CD14-positive monocyte (primary cell): ENCODE results near the gene RBBP6. TPM values are rescaled to one million over a fixed set of nuclear protein-coding genes. Genes with fewer than 3 reads are reported as not detected.

Experiments
- DNase-seq, 3 donors: peaks; one replicate each; pipeline ENCODE4 v3.0.0-alpha.2; 2011 to 2022
- H2AFZ ChIP-seq: 2 replicates; pipeline ENCODE4 v1.6.0; 2012; ENCODE audit warnings: mild to moderate bottlenecking, low read depth, low read length, inconsistent platforms; ENCODE audit not compliant: insufficient read depth, poor library complexity, severe bottlenecking
- H3K27ac ChIP-seq, 2 donors: 1 replicate in 1 of 2; 2 replicates in 1 of 2; pipeline ENCODE4 v1.5.1; 2012 to 2013; ENCODE audit warnings: low read length in 2 of 2, control low read depth in 1 of 2, inconsistent platforms in 1 of 2, low read depth in 1 of 2, mild to moderate bottlenecking in 1 of 2
- H3K27me3 ChIP-seq, 2 donors: one replicate each; pipeline versions ENCODE4 v1.6.0 to v1.6.1; 2011 to 2013; ENCODE audit warnings: low read length in 2 of 2; ENCODE audit not compliant: control insufficient read depth in 2 of 2, insufficient read depth in 2 of 2
- H3K36me3 ChIP-seq, 2 donors: replicated peaks in 1 of 2; 1 replicate in 1 of 2; 2 replicates in 1 of 2; pipeline versions ENCODE4 v1.5.1 to v1.6.1; 2012 to 2013; ENCODE audit warnings: low read length in 2 of 2, control low read depth in 1 of 2, inconsistent platforms in 1 of 2, mild to moderate bottlenecking in 1 of 2; ENCODE audit not compliant: insufficient read depth in 2 of 2, control insufficient read depth in 1 of 2
- H3K4me1 ChIP-seq, 2 donors: 1 replicate in 1 of 2; 2 replicates in 1 of 2; pipeline versions ENCODE4 v1.5.1 to v1.6.1; 2012 to 2013; ENCODE audit warnings: low read length in 2 of 2, control low read depth in 1 of 2, inconsistent platforms in 1 of 2, mild to moderate bottlenecking in 1 of 2, moderate library complexity in 1 of 2; ENCODE audit not compliant: insufficient read depth in 2 of 2, control insufficient read depth in 1 of 2
- H3K4me2 ChIP-seq: replicated peaks from 2 replicates; pipeline ENCODE3; 2012; ENCODE audit warnings: low read length, moderate library complexity, mild to moderate bottlenecking; ENCODE audit not compliant: poor library complexity, severe bottlenecking; ENCODE audit errors: extremely low read depth
- H3K4me3 ChIP-seq, 3 experiments: fragments of 200-600 bp in 1 of 3; sonication (generic) in 1 of 3; replicated peaks in 1 of 3; 1 replicate in 2 of 3; 2 replicates in 1 of 3; pipeline ENCODE4 v1.5.1; 2011 to 2013; ENCODE audit warnings: low read length in 3 of 3, mild to moderate bottlenecking in 3 of 3, control low read depth in 2 of 3, low read depth in 2 of 3, inconsistent platforms in 1 of 3, moderate library complexity in 1 of 3
- H3K79me2 ChIP-seq: 2 replicates; pipeline ENCODE4 v1.6.0; 2012; ENCODE audit warnings: mild to moderate bottlenecking, control low read depth, inconsistent platforms, low read length, moderate library complexity; ENCODE audit not compliant: insufficient read depth
- H3K9ac ChIP-seq: 2 replicates; pipeline ENCODE4 v1.6.0; 2017; ENCODE audit warnings: low read length, mild to moderate bottlenecking; ENCODE audit not compliant: insufficient read depth, poor library complexity, severe bottlenecking
- H3K9me3 ChIP-seq, 2 donors: replicated peaks in 1 of 2; 1 replicate in 1 of 2; 2 replicates in 1 of 2; pipeline versions ENCODE4 v1.5.1 to v1.6.1; 2012 to 2013; ENCODE audit warnings: low read length in 2 of 2, control low read depth in 1 of 2; ENCODE audit not compliant: control insufficient read depth in 1 of 2, insufficient read depth in 1 of 2
- H4K20me1 ChIP-seq: 2 replicates; pipeline ENCODE4 v1.6.0; 2012; ENCODE audit warnings: mild to moderate bottlenecking, low read length, control low read depth, moderate library complexity; ENCODE audit not compliant: insufficient read depth
- H3K27ac Mint-ChIP-seq, 7 donors: one replicate each; pipeline ENCODE4 v1.8.0; 2020; ENCODE audit warnings: mild to moderate bottlenecking in 7 of 7, mixed read lengths in 7 of 7, moderate library complexity in 6 of 7, inconsistent platforms in 2 of 7
- H3K27me3 Mint-ChIP-seq, 3 donors: one replicate each; pipeline ENCODE4 v1.8.0; 2021 to 2022; ENCODE audit warnings: low read depth in 3 of 3, mild to moderate bottlenecking in 3 of 3, mixed read lengths in 3 of 3, moderate library complexity in 3 of 3, inconsistent platforms in 1 of 3
- H3K36me3 Mint-ChIP-seq, 2 donors: one replicate each; pipeline ENCODE4 v1.8.0; 2020; ENCODE audit warnings: mixed read lengths in 2 of 2, inconsistent platforms in 1 of 2, mild to moderate bottlenecking in 1 of 2
- H3K4me1 Mint-ChIP-seq: one replicate; pipeline ENCODE4 v1.8.0; 2020; ENCODE audit warnings: mild to moderate bottlenecking, mixed read lengths
- H3K4me3 Mint-ChIP-seq, 2 donors: one replicate each; pipeline ENCODE4 v1.8.0; 2020; ENCODE audit warnings: mild to moderate bottlenecking in 2 of 2, mixed read lengths in 2 of 2, moderate library complexity in 1 of 2
- H3K9me3 Mint-ChIP-seq, 7 donors: one replicate each; pipeline ENCODE4 v1.8.0; 2020 to 2022; ENCODE audit warnings: mixed read lengths in 7 of 7, mild to moderate bottlenecking in 6 of 7, moderate library complexity in 6 of 7, inconsistent platforms in 2 of 7
- WGBS: methylation state at CpG from one replicate; pipeline ENCODE4 v1.1.5; 2013; ENCODE audit warnings: missing lambda C conversion rate; ENCODE audit not compliant: insufficient coverage; 5-methylcytosine and 5-hydroxymethylcytosine counted together
- intact Hi-C, 2 donors: fragments of 100-400 bp; cut with micrococcal nuclease; formaldehyde crosslinking; loops; one replicate each; pipeline versions ENCODE4 v1.15.0 to v1.15.1; 2023
- polyA plus RNA-seq, 3 donors: library from polyadenylated mRNA; depleted of rRNA in 1 of 3; unstranded in 2 of 3; stranded (reverse) in 1 of 3; fragments of 300-500 nt in 2 of 3; fragments of >200 nt in 1 of 3; fragmentation: Illumina TruSeq in 2 of 3; gene quantifications; 1 replicate in 2 of 3; 2 replicates in 1 of 3; pipeline ENCODE4 v1.2.3, GENCODE V29; 2012 to 2021
- TF ChIP-seq, protein P1 (sequence below): fragments of 200-600 bp; IDR thresholded peaks from one replicate; pipeline ENCODE4 v1.8.0; 2022; ENCODE audit warnings: antibody characterized with exemption, mild to moderate bottlenecking

The RBBP6 gene
- polyA plus RNA-seq, 3 donors: 13.2 to 85.2 (median 20.1) TPM

- Mint-ChIP-seq H3K27me3 (no peaks in the 10 kb centered on the region), H3K36me3 (peaks cover 42 to 45% of the 10 kb centered on the region in 2 donors), H3K9me3 (peaks cover 0 to 2% (median 0%) of the 10 kb centered on the region in 7 donors), H3K4me3 (no peak overlapping the region), H3K4me1 (peaks cover 29% of the 10 kb centered on the region), H3K27ac (peak overlapping the region in 1 of 7 donors; percentile 37)
- Histone ChIP-seq H3K9ac (no peak overlapping the region), H2AFZ (no peak overlapping the region), H3K27ac (no peak overlapping the region), H3K27me3 (no peaks in the 10 kb centered on the region), H3K9me3 (no peaks in the 10 kb centered on the region), H4K20me1 (peaks cover 98% of the 10 kb centered on the region), H3K4me2 (no peak overlapping the region), H3K4me1 (peaks cover 27 to 28% of the 10 kb centered on the region in 2 donors), H3K79me2 (peaks cover 98% of the 10 kb centered on the region), H3K4me3 (no peak overlapping the region), H3K36me3 (peaks cover 48 to 58% of the 10 kb centered on the region in 2 donors)
- intact Hi-C loops: loop anchor here in 1 of 2 donors (5.0 kb wide), 2 partner anchors 183 to 563 kb away; partner anchors contain the start of gene TNRC6A
- TF ChIP-seq, protein P1, sequence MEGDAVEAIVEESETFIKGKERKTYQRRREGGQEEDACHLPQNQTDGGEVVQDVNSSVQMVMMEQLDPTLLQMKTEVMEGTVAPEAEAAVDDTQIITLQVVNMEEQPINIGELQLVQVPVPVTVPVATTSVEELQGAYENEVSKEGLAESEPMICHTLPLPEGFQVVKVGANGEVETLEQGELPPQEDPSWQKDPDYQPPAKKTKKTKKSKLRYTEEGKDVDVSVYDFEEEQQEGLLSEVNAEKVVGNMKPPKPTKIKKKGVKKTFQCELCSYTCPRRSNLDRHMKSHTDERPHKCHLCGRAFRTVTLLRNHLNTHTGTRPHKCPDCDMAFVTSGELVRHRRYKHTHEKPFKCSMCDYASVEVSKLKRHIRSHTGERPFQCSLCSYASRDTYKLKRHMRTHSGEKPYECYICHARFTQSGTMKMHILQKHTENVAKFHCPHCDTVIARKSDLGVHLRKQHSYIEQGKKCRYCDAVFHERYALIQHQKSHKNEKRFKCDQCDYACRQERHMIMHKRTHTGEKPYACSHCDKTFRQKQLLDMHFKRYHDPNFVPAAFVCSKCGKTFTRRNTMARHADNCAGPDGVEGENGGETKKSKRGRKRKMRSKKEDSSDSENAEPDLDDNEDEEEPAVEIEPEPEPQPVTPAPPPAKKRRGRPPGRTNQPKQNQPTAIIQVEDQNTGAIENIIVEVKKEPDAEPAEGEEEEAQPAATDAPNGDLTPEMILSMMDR: no peak
- DNase-seq: no peak
- WGBS: 86% methylated on average over 3 of the region's 3 CpGs
Measured at GRCh38 chr16:24544640-24545039, 5.3 kb downstream of the RBBP6 start.

GRCh38 chr16:24550295-24550694, 10.9 kb downstream of the RBBP6 start:
- H3K27ac ChIP-seq: no peak overlapping the region

More at GRCh38 chr16:24550295-24550694, 10.9 kb downstream of the RBBP6 start:
- Histone ChIP-seq H3K4me1 (no peaks in the 10 kb centered on the region), H3K36me3 (peaks cover 74 to 98% of the 10 kb centered on the region in 2 donors), H2AFZ (no peak overlapping the region), H3K4me2 (no peak overlapping the region), H3K79me2 (peaks cover 69% of the 10 kb centered on the region), H3K27me3 (no peaks in the 10 kb centered on the region), H3K4me3 (no peak overlapping the region), H4K20me1 (peaks cover 90% of the 10 kb centered on the region), H3K9ac (no peak overlapping the region), H3K9me3 (no peaks in the 10 kb centered on the region)
- Mint-ChIP-seq H3K4me3 (no peak overlapping the region), H3K27ac (peak overlapping the region in 3 of 7 donors; percentile 20 to 37 (median 30)), H3K9me3 (no peaks in the 10 kb centered on the region), H3K36me3 (peaks cover 58 to 72% of the 10 kb centered on the region in 2 donors), H3K4me1 (peaks cover 1% of the 10 kb centered on the region), H3K27me3 (no peaks in the 10 kb centered on the region)
- DNase-seq: no peak
- TF ChIP-seq, protein P1: no peak
- intact Hi-C loops: no loop called here
- no CpG with 5 or more reads among the region's 1 CpG for WGBS
